Measurements from ENCODE around the gene BCKDHB.
"Not testable (repeated sequence)": the region's sequence is repeated elsewhere in the genome, so short reads cannot be mapped to it uniquely, and the experiment has no call there.

Gene BCKDHB

DNA sequence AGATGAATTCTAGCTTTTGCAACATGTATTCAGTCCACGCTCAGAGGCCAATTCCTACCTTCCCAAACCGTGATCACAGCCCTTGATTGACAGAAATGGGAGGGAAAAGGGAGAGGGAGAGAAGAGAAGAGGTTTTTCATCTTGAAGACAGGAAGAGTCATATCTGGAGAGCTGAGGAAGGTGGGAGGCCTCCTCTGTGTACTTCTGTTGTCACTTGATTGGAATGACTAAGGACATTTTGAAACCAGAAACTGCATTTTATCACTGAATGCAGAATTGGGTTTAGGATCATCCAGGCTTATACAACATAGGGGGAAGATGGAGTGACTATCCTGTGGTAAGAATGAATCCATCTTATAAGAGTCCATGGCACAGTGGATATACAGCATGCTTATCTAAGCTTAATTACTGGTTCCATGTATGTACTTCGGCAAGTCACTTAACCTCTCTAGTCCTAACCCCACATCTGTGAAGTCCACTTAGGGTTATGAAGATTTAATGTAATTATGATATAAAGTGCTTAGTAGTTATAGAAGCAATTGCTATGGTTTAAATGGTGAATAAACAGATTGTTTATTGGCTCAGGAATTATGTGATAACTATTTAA, 144.0 kb downstream of the BCKDHB start:
- in situ Hi-C loops (cut with MboI; ENCODE audit: low sequenced_read_pairs), result no loop called here

DNA sequence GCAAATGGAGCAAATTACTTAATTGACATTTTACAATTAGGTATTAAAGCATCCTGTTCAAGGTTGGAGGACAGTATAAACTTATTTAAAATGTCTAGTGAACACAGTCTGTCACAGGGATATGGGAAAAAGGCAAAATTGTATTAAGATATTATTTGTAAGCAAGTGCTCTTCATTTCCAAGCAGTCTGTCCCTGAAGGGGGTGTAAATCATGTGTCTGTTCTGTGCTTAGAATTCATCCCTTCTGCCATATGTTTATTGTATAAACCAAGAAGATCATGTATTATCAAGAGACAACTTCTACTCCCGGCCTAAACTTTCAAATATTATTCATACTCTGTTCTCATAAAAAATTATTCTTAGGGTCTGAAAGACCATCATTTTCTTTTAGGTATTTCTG, 144.8 kb downstream of the BCKDHB start:
- in situ Hi-C loops (cut with MboI; ENCODE audit: low sequenced_read_pairs), result no loop called here

DNA sequence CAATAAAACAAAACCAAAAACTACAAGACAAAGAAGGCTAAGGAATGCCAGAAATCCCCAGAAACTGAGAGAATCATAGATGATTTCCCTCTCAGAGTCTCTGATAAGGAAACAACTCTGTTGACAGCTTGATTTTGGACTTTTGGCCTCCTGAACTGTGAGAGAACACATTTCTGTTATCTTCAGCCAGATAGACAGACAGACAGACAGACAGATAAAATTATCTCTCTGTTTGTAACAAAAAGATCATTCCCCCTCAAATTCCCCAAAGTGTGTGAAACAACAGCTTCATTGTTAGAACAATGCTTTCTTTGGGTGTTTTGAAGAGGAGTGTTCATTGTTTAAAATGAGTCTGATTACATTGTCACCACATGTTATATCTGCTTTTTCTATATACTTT, 148.2 kb downstream of the BCKDHB start:
- in situ Hi-C loops (cut with MboI; ENCODE audit: low sequenced_read_pairs), result no loop called here

DNA sequence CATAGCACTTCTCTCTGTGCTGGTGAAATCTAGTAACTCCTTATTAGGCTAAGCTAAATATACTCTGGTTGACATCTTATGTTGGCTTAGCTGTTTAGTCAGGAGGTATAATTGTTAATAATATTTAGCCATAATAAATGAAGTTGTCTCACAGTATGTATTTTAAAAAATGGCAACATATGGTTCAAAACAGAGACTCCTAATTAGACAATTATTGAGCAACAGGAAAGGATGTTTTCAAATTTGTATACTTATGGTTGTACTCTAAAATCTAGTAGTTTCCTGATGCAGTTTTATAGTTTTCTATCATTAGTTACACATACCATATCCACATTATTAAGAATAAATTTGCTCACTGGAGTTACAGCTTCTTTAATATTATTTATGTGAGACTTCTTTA, 150.2 kb downstream of the BCKDHB start:
- in situ Hi-C loops (cut with MboI; ENCODE audit: low sequenced_read_pairs), result no loop called here

DNA sequence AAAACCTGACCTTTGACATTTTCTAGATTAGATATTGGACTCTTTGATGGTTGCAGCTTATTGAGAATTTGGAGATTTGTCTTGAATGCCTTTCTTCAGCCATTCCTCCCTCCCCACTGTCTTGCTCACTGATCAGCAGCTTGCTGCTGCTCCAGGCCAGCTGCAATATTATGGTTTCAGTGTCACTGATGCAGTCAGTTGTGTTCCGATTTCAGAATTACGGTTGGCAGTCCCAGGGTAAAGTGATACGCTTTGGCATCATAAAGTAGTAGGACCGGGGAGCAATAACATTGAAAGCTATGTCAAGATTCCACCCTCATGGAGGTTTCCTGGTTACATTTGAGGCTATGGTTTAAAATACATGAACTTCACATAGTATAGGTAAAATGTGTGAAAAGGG, 152.6 kb downstream of the BCKDHB start:
- in situ Hi-C loops (cut with MboI; ENCODE audit: low sequenced_read_pairs), result no loop called here

DNA sequence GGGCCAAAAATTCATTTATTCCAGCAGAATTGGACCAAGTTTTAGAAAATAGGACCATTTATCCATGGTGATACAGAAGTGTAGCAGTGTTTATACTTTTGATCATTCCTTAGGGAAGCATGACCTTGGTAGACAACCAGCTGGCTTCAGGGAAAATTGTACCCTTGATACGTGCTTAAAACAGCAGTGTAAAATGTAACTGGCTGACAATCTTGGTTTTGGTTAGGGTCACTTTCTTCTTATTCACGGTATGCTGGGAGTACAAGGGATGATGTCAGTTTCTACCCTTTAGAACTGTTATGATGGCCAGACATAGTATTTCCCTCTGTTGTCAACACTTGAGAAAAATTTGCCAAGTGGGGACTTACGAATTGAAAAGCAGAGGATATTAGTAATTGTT, 157.1 kb downstream of the BCKDHB start:
- in situ Hi-C loops (cut with MboI; ENCODE audit: low sequenced_read_pairs), result no loop called here

DNA sequence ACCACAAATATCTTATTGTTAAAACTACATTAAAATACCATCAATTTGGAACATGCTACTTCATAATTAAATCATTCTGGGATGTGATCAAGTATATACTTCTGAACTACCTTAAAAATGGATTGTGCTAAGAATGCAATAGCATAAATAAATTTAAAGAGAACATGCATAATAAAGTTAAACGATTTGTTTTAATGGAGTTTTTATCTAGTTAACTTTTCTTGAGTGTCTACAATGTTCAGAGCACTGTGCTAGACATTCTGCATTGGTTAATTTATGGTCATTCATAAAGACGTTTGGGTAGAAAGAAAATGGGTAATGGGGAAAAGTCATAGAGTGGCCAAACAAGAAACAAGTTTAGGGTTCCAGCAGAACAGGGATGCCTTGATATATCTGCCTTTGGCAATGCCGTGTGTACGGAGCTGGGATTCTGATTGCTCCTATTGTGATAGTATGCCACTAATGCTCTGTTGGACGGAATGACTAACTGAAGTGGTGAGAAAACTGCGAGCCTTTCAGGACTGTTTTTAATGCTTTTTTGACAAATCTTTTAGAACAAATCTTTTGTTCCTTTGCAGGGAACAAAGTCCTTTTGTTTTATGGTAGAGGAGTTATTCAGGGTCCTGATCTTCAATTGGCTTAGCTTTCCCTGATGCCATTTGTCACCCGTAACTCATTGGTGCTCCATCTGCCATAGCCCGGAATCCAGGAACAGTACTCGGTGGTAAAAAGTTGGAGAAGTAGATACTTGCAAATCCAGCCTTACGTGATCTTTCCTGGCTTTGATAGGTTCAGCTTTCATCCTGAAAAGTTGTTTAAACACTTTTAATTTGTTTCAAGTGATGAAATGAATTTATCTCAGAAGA, 162.6 kb downstream of the BCKDHB start:
- in situ Hi-C loops (cut with MboI; ENCODE audit: low sequenced_read_pairs), result no loop called here

DNA sequence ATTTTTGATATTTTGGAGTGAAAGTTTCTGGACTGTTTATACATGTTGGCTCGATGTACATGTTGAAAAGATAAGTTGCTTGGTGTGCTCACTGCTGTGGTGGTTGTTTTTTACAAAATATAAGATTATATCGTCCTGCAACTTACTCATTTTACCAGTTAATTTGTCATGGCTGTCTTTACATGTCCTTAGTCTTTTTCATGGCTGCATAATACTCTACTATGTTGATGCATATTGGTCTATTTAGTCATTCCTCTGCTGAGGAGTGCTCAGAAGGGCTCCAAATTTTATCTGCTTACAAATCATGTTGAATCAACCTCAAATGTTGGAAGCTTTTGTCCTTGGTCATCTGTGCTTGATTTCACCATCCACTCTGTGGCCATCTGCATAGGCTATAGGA, 164.6 kb downstream of the BCKDHB start:
- in situ Hi-C loops (cut with MboI; ENCODE audit: low sequenced_read_pairs), result no loop called here

DNA sequence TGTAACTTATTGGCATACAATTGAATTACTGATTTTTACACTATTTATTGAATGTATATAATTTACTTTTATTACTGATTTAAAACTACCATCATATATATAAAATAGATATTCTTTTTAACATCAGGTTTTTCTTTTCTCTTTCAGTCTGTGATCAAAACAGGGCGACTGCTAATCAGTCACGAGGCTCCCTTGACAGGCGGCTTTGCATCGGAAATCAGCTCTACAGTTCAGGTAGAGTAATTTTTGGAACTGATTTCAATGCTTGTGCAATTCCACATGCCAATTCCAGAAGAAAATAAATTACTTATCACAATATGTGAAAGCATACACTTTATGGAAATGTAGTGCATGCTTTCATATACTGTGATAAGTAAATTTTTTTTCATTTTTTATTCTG, 166.5 kb downstream of the BCKDHB start:
- in situ Hi-C loops (cut with MboI; ENCODE audit: low sequenced_read_pairs), result no loop called here

DNA sequence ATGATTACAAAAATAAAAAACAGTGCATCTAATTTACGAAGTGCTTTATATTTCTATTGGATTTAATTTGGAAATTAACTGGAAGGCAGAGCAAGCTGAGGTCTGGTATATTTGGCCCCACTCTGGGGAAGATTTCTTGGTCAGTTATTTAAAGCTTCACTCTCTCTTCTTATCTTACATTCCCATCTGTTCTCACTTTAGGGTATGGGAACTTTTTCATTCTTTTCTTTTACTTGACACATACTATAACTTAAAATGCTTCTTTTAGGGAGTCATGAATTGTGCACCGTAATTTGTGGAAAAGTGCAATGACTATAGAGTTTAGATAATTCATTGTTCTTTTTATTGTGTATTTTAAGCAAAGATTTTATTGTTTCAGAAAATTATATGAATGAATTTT, 170.4 kb downstream of the BCKDHB start:
- in situ Hi-C loops (cut with MboI; ENCODE audit: low sequenced_read_pairs), result no loop called here

DNA sequence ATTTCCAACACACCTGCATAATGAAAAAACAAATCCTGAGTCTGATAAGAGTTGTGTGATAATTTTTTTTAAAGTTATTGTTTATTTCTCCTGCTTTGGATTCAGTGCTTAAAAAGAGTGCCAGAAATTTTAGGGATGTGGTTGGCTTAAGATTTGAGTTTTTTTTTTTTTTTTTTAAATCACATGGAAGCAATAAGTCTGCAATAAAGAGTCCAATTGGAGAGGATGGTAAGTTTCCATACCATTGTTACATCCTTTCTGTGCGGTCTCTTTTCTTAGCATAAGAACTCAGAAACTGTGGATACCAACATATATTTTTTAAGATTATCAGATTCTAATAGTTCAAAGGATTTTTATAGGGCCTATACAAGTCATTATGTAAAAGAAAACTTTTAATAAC, 171.0 kb downstream of the BCKDHB start:
- in situ Hi-C loops (cut with MboI; ENCODE audit: low sequenced_read_pairs), result no loop called here

DNA sequence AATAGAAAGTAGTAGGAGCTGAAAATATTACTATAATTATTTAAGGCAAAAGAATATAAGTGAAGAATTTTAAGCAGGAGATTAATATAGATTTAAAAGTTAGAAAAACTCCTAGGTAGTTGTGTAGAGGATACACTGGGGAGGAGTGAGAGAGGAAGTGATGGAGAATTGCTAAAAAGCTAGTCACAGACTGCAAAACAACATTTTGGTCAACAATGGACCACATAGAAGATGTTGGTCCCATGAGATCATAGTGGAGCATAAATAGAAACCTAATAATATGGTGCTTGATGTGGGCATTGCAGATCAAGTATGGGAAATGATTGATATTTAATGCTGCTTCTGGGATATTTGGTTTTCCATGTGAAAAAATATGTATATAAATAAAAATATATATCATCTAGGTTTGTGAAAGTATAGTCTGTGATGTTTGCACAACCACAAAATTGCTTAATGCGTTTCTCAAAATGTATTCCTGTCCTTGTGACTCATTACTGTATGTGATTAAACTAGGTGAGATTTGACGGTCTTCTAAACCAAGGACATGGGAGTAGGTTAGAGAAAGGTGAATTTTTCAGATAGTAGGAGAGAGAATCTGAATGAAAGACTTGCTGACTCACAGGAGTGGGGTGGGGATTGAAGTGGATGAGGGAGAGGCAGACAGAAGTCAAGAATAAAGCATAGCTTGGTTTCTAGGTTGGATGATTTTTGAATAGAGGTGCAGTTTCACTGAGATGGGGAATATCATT, 174.0 kb downstream of the BCKDHB start:
- in situ Hi-C loops (cut with MboI; ENCODE audit: low sequenced_read_pairs), result no loop called here

DNA sequence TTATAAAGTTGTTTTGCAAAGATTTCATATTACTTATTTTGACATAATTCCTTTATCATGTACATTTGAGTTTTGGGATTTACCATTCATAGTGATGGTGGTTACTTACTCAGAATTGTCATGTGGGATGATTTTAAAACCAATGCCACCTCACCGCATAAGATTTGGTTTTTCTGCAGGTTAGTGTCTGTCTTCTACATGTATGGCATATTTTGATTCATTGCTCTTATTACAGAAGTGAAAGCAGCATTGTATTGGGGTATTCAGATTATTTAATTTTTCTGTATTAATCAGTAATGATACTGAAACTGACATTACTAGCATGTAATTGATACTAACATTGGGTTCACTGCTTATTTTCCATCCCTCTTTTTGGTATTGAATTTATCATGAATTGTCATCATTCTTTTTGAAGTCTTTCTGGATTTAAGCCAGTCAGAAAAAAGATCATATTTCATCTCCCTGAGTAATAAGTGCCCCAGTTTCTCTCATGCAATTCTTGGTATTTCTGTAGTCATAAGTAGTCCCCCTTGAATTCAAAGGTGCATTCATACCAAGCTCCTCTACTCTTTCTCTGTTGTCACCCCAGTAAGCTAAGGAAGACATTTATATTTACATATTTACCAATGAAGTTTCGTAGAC, 176.6 kb downstream of the BCKDHB start:
- in situ Hi-C loops (cut with MboI; ENCODE audit: low sequenced_read_pairs), result no loop called here

DNA sequence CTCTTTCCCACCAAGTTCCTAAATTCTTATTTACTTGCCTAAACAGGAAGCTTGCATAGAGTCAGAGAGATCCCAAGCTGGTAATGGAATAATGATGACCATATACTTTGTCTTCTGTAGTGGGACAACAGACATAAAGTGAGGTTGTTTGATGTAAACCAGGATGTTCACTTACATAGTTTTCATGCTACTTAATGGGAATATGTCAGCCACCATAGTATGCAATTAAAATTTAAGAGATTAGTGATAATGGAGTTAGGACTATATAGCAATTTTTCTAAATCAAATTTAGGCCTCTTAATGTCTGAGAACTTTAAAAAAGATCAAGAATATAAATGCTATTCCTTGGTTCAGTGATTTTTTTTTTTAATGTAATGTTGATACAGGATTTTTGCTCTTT, 180.6 kb downstream of the BCKDHB start:
- in situ Hi-C loops (cut with MboI; ENCODE audit: low sequenced_read_pairs), result no loop called here

DNA sequence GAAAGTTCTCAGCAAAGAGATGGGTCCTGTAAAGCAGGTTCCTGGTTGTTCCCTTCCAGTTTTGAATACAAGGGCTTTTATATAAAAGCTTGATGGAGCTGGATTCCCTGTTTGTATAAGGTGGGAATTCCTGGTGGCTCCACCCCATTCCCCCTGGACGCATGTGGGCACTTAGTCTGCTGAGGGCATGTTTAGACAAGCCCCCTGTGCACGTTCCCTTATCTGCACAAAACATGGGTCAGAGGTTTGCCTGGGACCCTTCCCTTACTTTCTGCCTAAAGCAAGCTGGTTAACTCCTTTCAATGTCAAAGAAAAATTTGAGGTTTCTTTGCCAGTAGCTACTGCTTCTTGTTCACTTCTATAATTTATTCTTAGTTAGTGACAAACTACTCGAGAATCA, 181.1 kb downstream of the BCKDHB start:
- in situ Hi-C loops (cut with MboI; ENCODE audit: low sequenced_read_pairs), result no loop called here

DNA sequence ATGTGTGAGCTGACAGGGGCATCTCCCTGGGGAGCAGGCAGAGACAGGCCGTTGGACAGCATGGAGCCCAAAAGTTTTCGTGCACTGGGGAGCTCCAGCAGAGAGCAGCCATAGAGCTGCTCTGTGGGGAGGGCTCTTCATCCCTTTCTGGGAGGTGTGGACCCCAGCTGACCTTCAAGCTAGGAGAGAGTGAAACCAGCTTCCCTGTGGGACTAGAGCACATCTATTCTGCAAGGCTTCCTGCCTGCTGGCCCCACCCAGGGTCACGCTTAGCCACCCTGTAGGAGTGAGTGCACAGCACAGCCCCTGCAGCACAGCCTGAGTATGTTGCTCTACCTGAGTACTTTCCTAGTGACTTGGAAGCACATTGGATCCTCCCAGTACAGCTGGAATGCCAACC, 183.3 kb downstream of the BCKDHB start:
- in situ Hi-C loops (cut with MboI; ENCODE audit: low sequenced_read_pairs), result no loop called here

DNA sequence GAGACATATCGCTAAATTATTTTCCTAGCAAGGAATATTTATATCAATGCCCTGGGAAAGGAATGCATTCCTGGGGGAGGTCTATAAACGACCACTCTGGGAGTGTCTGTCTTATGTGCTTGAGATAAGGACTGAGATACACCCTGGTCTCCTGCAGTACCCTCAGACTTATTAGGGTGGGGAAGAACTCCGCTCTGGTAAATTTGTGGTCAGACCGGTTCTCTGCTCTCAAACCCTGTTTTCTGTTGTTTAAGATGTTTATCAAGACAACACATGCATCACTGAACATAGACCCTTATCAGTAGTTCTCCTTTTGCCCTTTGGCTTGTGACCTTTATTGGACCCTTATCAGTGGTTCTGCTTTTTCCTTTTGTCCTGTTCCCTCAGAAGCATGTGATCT, 188.1 kb downstream of the BCKDHB start:
- in situ Hi-C loops (cut with MboI; ENCODE audit: low sequenced_read_pairs), result not testable (repeated sequence)

DNA sequence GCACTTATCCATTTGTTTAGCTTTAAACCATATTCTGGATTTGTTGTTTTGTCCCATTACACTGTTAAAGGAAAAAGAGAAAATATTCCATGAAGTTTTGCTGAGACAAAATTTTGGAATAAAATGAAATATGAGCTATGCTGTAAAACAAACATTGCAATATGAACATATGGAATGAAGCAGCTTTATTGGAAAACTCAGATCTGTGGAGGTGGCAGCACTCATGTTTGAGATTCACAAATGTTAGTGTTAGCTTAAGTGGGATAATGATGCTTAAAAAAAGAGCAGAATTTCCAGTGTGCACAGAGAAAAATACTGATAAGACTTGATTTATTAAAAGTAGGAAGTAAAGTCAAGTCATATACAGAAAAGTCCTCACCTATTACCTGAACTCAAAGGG, 196.2 kb downstream of the BCKDHB start:
- in situ Hi-C loops (cut with MboI; ENCODE audit: low sequenced_read_pairs), result no loop called here

DNA sequence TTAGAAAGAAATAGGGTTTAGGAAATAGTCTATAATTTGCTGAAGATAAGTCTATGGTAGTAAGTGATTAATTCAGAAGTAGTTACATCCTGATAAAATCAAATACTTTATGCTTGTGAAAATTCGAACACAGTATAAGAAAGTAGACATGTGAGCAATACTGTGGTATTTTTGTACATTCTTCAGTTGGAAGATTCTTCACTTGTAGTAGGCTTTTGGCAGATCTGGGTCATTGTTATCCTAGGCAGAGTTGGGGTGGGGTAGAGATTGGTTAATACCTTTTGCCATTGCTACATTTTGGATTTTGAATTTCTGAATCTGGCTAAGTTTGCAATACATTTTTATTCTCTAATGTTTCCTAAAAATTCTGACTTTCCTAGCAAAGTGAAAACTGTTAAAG, 197.5 kb downstream of the BCKDHB start:
- in situ Hi-C loops (cut with MboI; ENCODE audit: low sequenced_read_pairs), result no loop called here

DNA sequence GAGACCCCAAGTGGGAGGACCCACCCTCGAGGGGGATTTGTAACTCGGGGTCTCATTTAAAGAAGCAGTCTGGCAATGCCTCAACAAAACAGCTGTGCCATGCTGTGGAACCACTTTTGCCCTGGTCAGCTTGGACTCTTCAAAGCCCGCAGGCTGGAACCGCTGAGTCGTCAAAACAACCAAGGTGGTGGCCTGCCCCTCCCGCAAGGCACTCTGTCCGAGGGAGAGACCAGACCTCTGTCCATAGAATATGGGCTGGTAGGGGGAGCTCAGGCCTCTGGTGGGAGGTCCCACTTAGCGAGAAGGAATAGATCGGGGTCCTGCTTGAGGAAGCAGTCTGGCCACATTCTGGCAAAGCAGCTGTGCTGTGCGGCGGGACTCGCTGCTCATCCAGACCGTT, 208.1 kb downstream of the BCKDHB start:
- in situ Hi-C loops (cut with MboI; ENCODE audit: low sequenced_read_pairs), result no loop called here

DNA sequence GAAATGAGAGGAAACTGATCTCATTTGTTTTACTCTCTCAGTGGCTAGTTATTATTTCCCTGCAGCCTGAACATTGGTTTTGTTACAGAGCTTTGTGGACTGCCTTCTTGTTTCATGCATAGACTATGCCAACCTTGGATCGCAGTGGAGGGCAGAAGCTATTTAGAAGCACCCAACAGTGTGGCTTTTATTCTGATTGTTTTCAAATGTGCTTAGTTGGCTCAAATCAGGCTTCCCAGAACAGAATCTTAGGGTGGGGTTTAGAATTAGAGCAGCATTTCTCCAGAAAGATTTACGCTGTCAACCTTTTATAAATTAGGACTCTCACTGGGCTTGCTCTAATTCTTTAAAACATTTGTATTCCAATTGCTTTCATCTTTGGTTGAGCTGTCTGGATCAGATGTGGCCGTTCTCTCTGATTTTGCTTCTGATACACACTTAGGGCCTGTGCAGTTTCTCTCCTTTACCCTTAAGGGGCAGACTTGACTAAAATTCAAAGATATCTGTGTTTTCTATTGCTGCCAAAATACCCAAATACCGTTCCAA, 210.3 kb downstream of the BCKDHB start:
- in situ Hi-C loops (cut with MboI; ENCODE audit: low sequenced_read_pairs), result no loop called here
